HFFc6 (cell line): Measurements from ENCODE around the gene ST14. TPM values are rescaled to one million over a fixed set of nuclear protein-coding genes. Genes with fewer than 3 reads are reported as not detected.

Experiments
- DNase-seq: peaks from one replicate; pipeline ENCODE4 v3.0.0-alpha.2; 2018
- H3K27ac Mint-ChIP-seq: 2 replicates; pipeline ENCODE4 v1.8.0; 2020; ENCODE audit warnings: mild to moderate bottlenecking, mixed read lengths
- H3K27me3 Mint-ChIP-seq: 2 replicates; pipeline ENCODE4 v1.8.0; 2021; ENCODE audit warnings: mild to moderate bottlenecking, moderate library complexity, mixed read lengths; ENCODE audit not compliant: insufficient read depth
- H3K36me3 Mint-ChIP-seq: 2 replicates; pipeline ENCODE4 v1.8.0; 2021; ENCODE audit warnings: low read depth, mixed read lengths
- H3K4me1 Mint-ChIP-seq: 2 replicates; pipeline ENCODE4 v1.8.0; 2020; ENCODE audit warnings: low read depth, mixed read lengths
- H3K4me3 Mint-ChIP-seq: 2 replicates; pipeline ENCODE4 v1.8.0; 2020; ENCODE audit warnings: mild to moderate bottlenecking, moderate library complexity, mixed read lengths
- H3K9me3 Mint-ChIP-seq: 2 replicates; pipeline ENCODE4 v1.8.0; 2020; ENCODE audit warnings: mild to moderate bottlenecking, mixed read lengths
- CTCF ChIP-seq: fragments of 200-600 bp; sonication (generic); IDR thresholded peaks from 2 replicates; pipeline ENCODE4 v1.5.0; 2021; ENCODE audit warnings: antibody characterized with exemption, mild to moderate bottlenecking
- long read RNA-seq: library from polyadenylated mRNA; unstranded; transcript quantifications from one replicate; pipeline ENCODE4 v2.0.0, GENCODE V29; 2019
- total RNA-seq, 6 experiments: library from RNA; stranded (reverse); fragmentation: NEBNext Ultra II Directional; extraction: Animal tissue kit (Norgen Biotek cat#: 25700); gene quantifications; 2 replicates in 1 of 6; 3 replicates in 5 of 6; pipeline ENCODE4 v1.2.3, GENCODE V29; 2021

Gene ST14
- total RNA-seq, result not detected
- long read RNA-seq, result 0 reads

GRCh38 chr11:130159657-130160497 lies at the start of gene ST14:
Gene ST14 (plus strand): TSS chr11:130159782. CDS start chr11:130159980, 198 bp downstream.
- Mint-ChIP-seq H3K36me3 (no peaks in the 10 kb centered on the region), H3K9me3 (no peaks in the 10 kb centered on the region), H3K27ac (no peak within 1 kb of the TSS), H3K4me3 (no peak within 1 kb of the TSS), H3K4me1 (peaks cover 16% of the 10 kb centered on the region), H3K27me3 (peaks cover 56% of the 10 kb centered on the region)
- no peak for DNase-seq
- TF ChIP-seq CTCF, result no peak

- peaks cover 21% of the 10 kb centered on the region for H3K4me1 Mint-ChIP-seq
- no peak for DNase-seq
- peaks cover 80% of the 10 kb centered on the region for H3K36me3 Mint-ChIP-seq
Measured at GRCh38 chr11:130110339-130111108, 49.1 kb upstream of the ST14 start.

GRCh38 chr11:130112071-130112830 lies 47.3 kb upstream of the ST14 start:
- peaks cover 5% of the 10 kb centered on the region; the same call in 1 of the 2 replicates for H3K9me3 Mint-ChIP-seq
- peaks cover 63% of the 10 kb centered on the region for H3K36me3 Mint-ChIP-seq
- peaks cover 21% of the 10 kb centered on the region for H3K4me1 Mint-ChIP-seq
- no peak overlapping the region for H3K4me3 Mint-ChIP-seq
- H3K27ac Mint-ChIP-seq, result no peak overlapping the region
- no peak for DNase-seq
- TF ChIP-seq CTCF, result no peak
- peaks cover 4% of the 10 kb centered on the region; the same call in 1 of the 2 replicates for H3K27me3 Mint-ChIP-seq

More at GRCh38 chr11:130110339-130111108, 49.1 kb upstream of the ST14 start:
- Mint-ChIP-seq H3K27me3 (peaks cover 16% of the 10 kb centered on the region), H3K9me3 (peaks cover 10% of the 10 kb centered on the region; the same call in 1 of the 2 replicates), H3K4me3 (no peak overlapping the region), H3K27ac (no peak overlapping the region)
- no peak for TF ChIP-seq CTCF

GRCh38 chr11:130114281-130114680 lies 45.3 kb upstream of the ST14 start:
- Mint-ChIP-seq H3K36me3 (peaks cover 60% of the 10 kb centered on the region), H3K4me1 (peaks cover 21% of the 10 kb centered on the region), H3K27me3 (peaks cover 2% of the 10 kb centered on the region; the same call in 1 of the 2 replicates), H3K9me3 (no peaks in the 10 kb centered on the region), H3K4me3 (no peak overlapping the region), H3K27ac (no peak overlapping the region)
- no peak for TF ChIP-seq CTCF
- no peak for DNase-seq

- TF ChIP-seq CTCF, result no peak
- Mint-ChIP-seq H3K4me1 (peaks cover 21% of the 10 kb centered on the region), H3K4me3 (no peak overlapping the region), H3K27me3 (peaks cover 2% of the 10 kb centered on the region; the same call in 1 of the 2 replicates), H3K9me3 (no peaks in the 10 kb centered on the region), H3K27ac (no peak overlapping the region), H3K36me3 (peaks cover 60% of the 10 kb centered on the region)
- DNase-seq, result no peak
Measured at GRCh38 chr11:130114726-130115125, 44.9 kb upstream of the ST14 start.
